Hepatocyte (in vitro differentiated cells): ENCODE measurements around the gene AGPS.

Experiments used
- CTCF ChIP-seq: fragments of 200-600 bp; sonication (generic); IDR thresholded peaks from 2 replicates; pipeline ENCODE4 v1.5.1; 2016; ENCODE audit warnings: antibody characterized with exemption, mild to moderate bottlenecking; ENCODE audit not compliant: poor library complexity
- EZH2phosphoT487 ChIP-seq: fragments of 200-600 bp; sonication (generic); IDR thresholded peaks from one replicate; pipeline ENCODE4 v1.6.1; 2018; ENCODE audit warnings: antibody characterized with exemption, mild to moderate bottlenecking, low read depth, moderate library complexity; ENCODE audit not compliant: unreplicated experiment, severe bottlenecking

- TF ChIP-seq CTCF (no peak), EZH2phosphoT487 (no peak)
Measured at GRCh38 chr2:177396703-177397460, 4.3 kb downstream of the AGPS start.
